K562 (cell line): ENCODE results near the gene ARAF. TPM values are rescaled to one million over a fixed set of nuclear protein-coding genes. Genes with fewer than 3 reads are reported as not detected.

Experiments
- CHCHD3 ChIP-seq: fragments of 250-450 bp; sonication (Bioruptor Pico); IDR thresholded peaks from 2 replicates; pipeline ENCODE4 v2.1.2; 2022; ENCODE audit warnings: mild to moderate bottlenecking
- NONO ChIP-seq, 2 experiments: fragments of 200-400 bp in 1 of 2; fragments of 450-650 bp in 1 of 2; formaldehyde crosslinking in 1 of 2; IDR thresholded peaks; 2 replicates each; pipeline ENCODE4 v1.6.1; 2017; ENCODE audit warnings: low read depth in 2 of 2, mild to moderate bottlenecking in 2 of 2, moderate library complexity in 2 of 2, low read length in 1 of 2
- ZNF561 ChIP-seq: fragments of 450-650 bp; formaldehyde crosslinking; conservative IDR thresholded peaks from 2 replicates; pipeline ENCODE4 v1.4.0; 2020; ENCODE audit warnings: mild to moderate bottlenecking, moderate library complexity
- ZNF668 ChIP-seq: fragments of 250-450 bp; sonication (Bioruptor Pico); IDR thresholded peaks from 2 replicates; pipeline ENCODE4 v1.8.0; 2022; ENCODE audit warnings: mild to moderate bottlenecking, inconsistent platforms
- ZNF695 ChIP-seq: fragments of 450-650 bp; formaldehyde crosslinking; IDR thresholded peaks from 2 replicates; pipeline ENCODE4 v1.4.0; 2020; ENCODE audit warnings: mild to moderate bottlenecking, moderate library complexity
- polyA plus RNA-seq, 8 experiments: library from polyadenylated mRNA; depleted of rRNA in 4 of 8; stranded (reverse) in 5 of 8; unstranded in 3 of 8; fragments of >200 nt; fragmentation: Nextera tagmentation in 2 of 8; fragmentation: Illumina TruSeq in 1 of 8; extraction: Ambion mirVana in 2 of 8; extraction: Trizol in 1 of 8; gene quantifications; 2 replicates each; pipeline versions ENCODE4 v1.2.1 to v1.2.3, GENCODE V29; 2011 to 2014; ENCODE audit warnings: inconsistent platforms in 1 of 8, missing spikeins in 1 of 8
- total RNA-seq, 7 experiments: library from RNA; depleted of rRNA in 6 of 7; stranded (reverse); fragments of >200 nt in 6 of 7; fragmentation: Illumina TruSeq in 2 of 7; extraction: Trizol in 2 of 7; gene quantifications; 2 replicates each; pipeline versions ENCODE4 v1.2.1 to v1.2.3, GENCODE V29; 2011 to 2021; ENCODE audit warnings: low replicate concordance in 1 of 7
- TF ChIP-seq, protein P1 (sequence below), 2 experiments: fragments of 450-650 bp in 1 of 2; IDR thresholded peaks; 2 replicates each; pipeline ENCODE4 v1.6.1; 2011 to 2017; ENCODE audit warnings: low read depth in 2 of 2, antibody characterized with exemption in 1 of 2, borderline replicate concordance in 1 of 2, low read length in 1 of 2, mild to moderate bottlenecking in 1 of 2, mixed read lengths in 1 of 2; ENCODE audit not compliant: control insufficient read depth in 1 of 2
- TF ChIP-seq, protein P2 (sequence below): fragments of 450-650 bp; IDR thresholded peaks from 2 replicates; pipeline ENCODE4 v1.6.1; 2016; ENCODE audit warnings: mild to moderate bottlenecking, moderate library complexity
- TF ChIP-seq, protein P3 (sequence below): fragments of 450-650 bp; IDR thresholded peaks from 2 replicates; pipeline ENCODE4 v1.6.1; 2018; ENCODE audit warnings: mild to moderate bottlenecking, low read depth; ENCODE audit not compliant: partially characterized antibody

ARAF gene
- total and polyA plus RNA-seq, 9 of the 15 experiments (the other 6 are each of a cell fraction or from before 2014, with no cell fraction given) = 5.5 to 70.0 (median 29.4) TPM

DNA sequence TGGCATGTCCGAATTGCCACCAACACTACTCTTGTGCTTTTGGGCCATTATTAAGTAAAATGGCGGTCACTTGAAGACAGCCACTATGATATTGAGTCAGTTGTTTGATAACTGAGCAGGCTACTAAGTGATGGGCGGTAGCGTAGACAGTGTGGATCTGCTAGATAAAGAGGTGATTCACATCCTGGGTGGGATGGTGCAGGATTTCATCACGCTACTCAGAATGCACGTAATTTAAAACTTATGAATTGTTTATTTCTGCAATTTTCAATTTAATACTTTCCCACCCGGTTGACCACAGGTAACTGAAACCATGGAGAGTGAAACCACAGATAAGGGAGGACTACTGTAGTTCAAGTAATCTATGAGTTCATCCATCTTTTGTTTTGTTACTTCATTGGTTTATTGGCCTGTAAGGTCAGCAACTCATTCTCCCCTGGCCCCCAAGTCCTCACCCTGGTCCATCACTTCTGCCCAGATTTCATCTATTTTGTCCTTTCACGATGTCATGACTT is 2.9 kb downstream of the ARAF start (continued):
- TF ChIP-seq, protein P1, sequence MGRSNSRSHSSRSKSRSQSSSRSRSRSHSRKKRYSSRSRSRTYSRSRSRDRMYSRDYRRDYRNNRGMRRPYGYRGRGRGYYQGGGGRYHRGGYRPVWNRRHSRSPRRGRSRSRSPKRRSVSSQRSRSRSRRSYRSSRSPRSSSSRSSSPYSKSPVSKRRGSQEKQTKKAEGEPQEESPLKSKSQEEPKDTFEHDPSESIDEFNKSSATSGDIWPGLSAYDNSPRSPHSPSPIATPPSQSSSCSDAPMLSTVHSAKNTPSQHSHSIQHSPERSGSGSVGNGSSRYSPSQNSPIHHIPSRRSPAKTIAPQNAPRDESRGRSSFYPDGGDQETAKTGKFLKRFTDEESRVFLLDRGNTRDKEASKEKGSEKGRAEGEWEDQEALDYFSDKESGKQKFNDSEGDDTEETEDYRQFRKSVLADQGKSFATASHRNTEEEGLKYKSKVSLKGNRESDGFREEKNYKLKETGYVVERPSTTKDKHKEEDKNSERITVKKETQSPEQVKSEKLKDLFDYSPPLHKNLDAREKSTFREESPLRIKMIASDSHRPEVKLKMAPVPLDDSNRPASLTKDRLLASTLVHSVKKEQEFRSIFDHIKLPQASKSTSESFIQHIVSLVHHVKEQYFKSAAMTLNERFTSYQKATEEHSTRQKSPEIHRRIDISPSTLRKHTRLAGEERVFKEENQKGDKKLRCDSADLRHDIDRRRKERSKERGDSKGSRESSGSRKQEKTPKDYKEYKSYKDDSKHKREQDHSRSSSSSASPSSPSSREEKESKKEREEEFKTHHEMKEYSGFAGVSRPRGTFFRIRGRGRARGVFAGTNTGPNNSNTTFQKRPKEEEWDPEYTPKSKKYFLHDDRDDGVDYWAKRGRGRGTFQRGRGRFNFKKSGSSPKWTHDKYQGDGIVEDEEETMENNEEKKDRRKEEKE (IDR thresholded peaks at IDR 0.05; ENCODE audit: borderline replicate concordance in 1 of 2, control insufficient read depth in 1 of 2, low read depth in 2 of 2, low read length in 1 of 2) = no peak
- no peak for TF ChIP-seq ZNF695 (CRISPR knock-in tag)
- TF ChIP-seq, protein P2, sequence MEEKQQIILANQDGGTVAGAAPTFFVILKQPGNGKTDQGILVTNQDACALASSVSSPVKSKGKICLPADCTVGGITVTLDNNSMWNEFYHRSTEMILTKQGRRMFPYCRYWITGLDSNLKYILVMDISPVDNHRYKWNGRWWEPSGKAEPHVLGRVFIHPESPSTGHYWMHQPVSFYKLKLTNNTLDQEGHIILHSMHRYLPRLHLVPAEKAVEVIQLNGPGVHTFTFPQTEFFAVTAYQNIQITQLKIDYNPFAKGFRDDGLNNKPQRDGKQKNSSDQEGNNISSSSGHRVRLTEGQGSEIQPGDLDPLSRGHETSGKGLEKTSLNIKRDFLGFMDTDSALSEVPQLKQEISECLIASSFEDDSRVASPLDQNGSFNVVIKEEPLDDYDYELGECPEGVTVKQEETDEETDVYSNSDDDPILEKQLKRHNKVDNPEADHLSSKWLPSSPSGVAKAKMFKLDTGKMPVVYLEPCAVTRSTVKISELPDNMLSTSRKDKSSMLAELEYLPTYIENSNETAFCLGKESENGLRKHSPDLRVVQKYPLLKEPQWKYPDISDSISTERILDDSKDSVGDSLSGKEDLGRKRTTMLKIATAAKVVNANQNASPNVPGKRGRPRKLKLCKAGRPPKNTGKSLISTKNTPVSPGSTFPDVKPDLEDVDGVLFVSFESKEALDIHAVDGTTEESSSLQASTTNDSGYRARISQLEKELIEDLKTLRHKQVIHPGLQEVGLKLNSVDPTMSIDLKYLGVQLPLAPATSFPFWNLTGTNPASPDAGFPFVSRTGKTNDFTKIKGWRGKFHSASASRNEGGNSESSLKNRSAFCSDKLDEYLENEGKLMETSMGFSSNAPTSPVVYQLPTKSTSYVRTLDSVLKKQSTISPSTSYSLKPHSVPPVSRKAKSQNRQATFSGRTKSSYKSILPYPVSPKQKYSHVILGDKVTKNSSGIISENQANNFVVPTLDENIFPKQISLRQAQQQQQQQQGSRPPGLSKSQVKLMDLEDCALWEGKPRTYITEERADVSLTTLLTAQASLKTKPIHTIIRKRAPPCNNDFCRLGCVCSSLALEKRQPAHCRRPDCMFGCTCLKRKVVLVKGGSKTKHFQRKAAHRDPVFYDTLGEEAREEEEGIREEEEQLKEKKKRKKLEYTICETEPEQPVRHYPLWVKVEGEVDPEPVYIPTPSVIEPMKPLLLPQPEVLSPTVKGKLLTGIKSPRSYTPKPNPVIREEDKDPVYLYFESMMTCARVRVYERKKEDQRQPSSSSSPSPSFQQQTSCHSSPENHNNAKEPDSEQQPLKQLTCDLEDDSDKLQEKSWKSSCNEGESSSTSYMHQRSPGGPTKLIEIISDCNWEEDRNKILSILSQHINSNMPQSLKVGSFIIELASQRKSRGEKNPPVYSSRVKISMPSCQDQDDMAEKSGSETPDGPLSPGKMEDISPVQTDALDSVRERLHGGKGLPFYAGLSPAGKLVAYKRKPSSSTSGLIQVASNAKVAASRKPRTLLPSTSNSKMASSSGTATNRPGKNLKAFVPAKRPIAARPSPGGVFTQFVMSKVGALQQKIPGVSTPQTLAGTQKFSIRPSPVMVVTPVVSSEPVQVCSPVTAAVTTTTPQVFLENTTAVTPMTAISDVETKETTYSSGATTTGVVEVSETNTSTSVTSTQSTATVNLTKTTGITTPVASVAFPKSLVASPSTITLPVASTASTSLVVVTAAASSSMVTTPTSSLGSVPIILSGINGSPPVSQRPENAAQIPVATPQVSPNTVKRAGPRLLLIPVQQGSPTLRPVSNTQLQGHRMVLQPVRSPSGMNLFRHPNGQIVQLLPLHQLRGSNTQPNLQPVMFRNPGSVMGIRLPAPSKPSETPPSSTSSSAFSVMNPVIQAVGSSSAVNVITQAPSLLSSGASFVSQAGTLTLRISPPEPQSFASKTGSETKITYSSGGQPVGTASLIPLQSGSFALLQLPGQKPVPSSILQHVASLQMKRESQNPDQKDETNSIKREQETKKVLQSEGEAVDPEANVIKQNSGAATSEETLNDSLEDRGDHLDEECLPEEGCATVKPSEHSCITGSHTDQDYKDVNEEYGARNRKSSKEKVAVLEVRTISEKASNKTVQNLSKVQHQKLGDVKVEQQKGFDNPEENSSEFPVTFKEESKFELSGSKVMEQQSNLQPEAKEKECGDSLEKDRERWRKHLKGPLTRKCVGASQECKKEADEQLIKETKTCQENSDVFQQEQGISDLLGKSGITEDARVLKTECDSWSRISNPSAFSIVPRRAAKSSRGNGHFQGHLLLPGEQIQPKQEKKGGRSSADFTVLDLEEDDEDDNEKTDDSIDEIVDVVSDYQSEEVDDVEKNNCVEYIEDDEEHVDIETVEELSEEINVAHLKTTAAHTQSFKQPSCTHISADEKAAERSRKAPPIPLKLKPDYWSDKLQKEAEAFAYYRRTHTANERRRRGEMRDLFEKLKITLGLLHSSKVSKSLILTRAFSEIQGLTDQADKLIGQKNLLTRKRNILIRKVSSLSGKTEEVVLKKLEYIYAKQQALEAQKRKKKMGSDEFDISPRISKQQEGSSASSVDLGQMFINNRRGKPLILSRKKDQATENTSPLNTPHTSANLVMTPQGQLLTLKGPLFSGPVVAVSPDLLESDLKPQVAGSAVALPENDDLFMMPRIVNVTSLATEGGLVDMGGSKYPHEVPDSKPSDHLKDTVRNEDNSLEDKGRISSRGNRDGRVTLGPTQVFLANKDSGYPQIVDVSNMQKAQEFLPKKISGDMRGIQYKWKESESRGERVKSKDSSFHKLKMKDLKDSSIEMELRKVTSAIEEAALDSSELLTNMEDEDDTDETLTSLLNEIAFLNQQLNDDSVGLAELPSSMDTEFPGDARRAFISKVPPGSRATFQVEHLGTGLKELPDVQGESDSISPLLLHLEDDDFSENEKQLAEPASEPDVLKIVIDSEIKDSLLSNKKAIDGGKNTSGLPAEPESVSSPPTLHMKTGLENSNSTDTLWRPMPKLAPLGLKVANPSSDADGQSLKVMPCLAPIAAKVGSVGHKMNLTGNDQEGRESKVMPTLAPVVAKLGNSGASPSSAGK = no peak
- no peak for TF ChIP-seq ZNF561 (CRISPR knock-in tag)
- no peak for TF ChIP-seq ZNF668 (CRISPR knock-in tag)
- TF ChIP-seq, protein P3, sequence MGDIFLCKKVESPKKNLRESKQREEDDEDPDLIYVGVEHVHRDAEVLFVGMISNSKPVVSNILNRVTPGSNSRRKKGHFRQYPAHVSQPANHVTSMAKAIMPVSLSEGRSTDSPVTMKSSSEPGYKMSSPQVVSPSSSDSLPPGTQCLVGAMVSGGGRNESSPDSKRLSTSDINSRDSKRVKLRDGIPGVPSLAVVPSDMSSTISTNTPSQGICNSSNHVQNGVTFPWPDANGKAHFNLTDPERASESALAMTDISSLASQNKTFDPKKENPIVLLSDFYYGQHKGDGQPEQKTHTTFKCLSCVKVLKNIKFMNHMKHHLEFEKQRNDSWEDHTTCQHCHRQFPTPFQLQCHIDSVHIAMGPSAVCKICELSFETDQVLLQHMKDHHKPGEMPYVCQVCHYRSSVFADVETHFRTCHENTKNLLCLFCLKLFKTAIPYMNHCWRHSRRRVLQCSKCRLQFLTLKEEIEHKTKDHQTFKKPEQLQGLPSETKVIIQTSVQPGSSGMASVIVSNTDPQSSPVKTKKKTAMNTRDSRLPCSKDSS = no peak
- no peak for TF ChIP-seq NONO (IDR thresholded peaks at IDR 0.05; ENCODE audit: low read depth in 2 of 2, low read length in 1 of 2)
- TF ChIP-seq CHCHD3 = no peak
